ENCODE results near the gene SEBOX.

SEBOX gene

GRCh38 chr17:28394337-28395116 is 29.5 kb upstream of the SEBOX start:
- DNase-seq (ENCODE audit: low read depth in 4 of 4, low spot score in 1 of 4), result no peak

GRCh38 chr17:28392491-28392890 is 27.5 kb upstream of the SEBOX start:
- DNase-seq (ENCODE audit: low read depth in 4 of 4, low spot score in 1 of 4), result no peak

GRCh38 chr17:28391401-28391800 is 26.4 kb upstream of the SEBOX start:
- no peak for DNase-seq (ENCODE audit: low read depth in 4 of 4, low spot score in 1 of 4)

GRCh38 chr17:28390984-28391383 is 26.0 kb upstream of the SEBOX start:
- DNase-seq (ENCODE audit: low read depth in 4 of 4, low spot score in 1 of 4), result no peak

GRCh38 chr17:28390563-28390962 is 25.6 kb upstream of the SEBOX start:
- no peak for DNase-seq (ENCODE audit: low read depth in 4 of 4, low spot score in 1 of 4)

GRCh38 chr17:28390141-28390540 is 25.1 kb upstream of the SEBOX start:
- no peak for DNase-seq (ENCODE audit: low read depth in 4 of 4, low spot score in 1 of 4)

GRCh38 chr17:28388106-28388505 is 23.1 kb upstream of the SEBOX start:
- DNase-seq (ENCODE audit: low read depth in 4 of 4, low spot score in 1 of 4), result no peak

- DNase-seq (ENCODE audit: low read depth in 4 of 4, low spot score in 1 of 4), result no peak
Observed at GRCh38 chr17:28386391-28386790, 21.4 kb upstream of the SEBOX start.

- no peak for DNase-seq (ENCODE audit: low read depth in 4 of 4, low spot score in 1 of 4)
Observed at GRCh38 chr17:28385406-28385805, 20.4 kb upstream of the SEBOX start.

GRCh38 chr17:28385037-28385400 is 20.0 kb upstream of the SEBOX start:
- no peak for DNase-seq (ENCODE audit: low read depth in 4 of 4, low spot score in 1 of 4)

GRCh38 chr17:28384281-28385036 is 19.5 kb upstream of the SEBOX start:
- DNase-seq (ENCODE audit: low read depth in 4 of 4, low spot score in 1 of 4), result peak in 3 of 4 experiments; percentile 38 to 50 (median 45)

GRCh38 chr17:28381141-28381825 is 16.3 kb upstream of the SEBOX start:
- DNase-seq (ENCODE audit: low read depth in 4 of 4, low spot score in 1 of 4), result no peak

- DNase-seq (ENCODE audit: low read depth in 4 of 4, low spot score in 1 of 4), result no peak
Observed at GRCh38 chr17:28379814-28380801, 15.1 kb upstream of the SEBOX start.

GRCh38 chr17:28372945-28373274 is 7.9 kb upstream of the SEBOX start:
- no peak for DNase-seq (ENCODE audit: low read depth in 4 of 4, low spot score in 1 of 4)

- no peak for DNase-seq (ENCODE audit: low read depth in 4 of 4, low spot score in 1 of 4)
Observed at GRCh38 chr17:28372203-28372944, 7.4 kb upstream of the SEBOX start.

- peak; percentile 54 to 89 (median 69) for DNase-seq (ENCODE audit: low read depth in 4 of 4, low spot score in 1 of 4)
Observed at GRCh38 chr17:28371245-28372202, 6.5 kb upstream of the SEBOX start, which contains the start of gene SARM1. SARM1 (plus strand) TSS chr17:28371694; CDS start chr17:28372033, 339 bp downstream.

- DNase-seq (ENCODE audit: low read depth in 4 of 4, low spot score in 1 of 4), result no peak
Observed at GRCh38 chr17:28370744-28371103, 5.7 kb upstream of the SEBOX start.

GRCh38 chr17:28370035-28370743 is 5.2 kb upstream of the SEBOX start, which contains the start of gene VTN:
VTN (minus strand) TSS chr17:28370307; CDS start chr17:28370203, 104 bp downstream.
- no peak for DNase-seq (ENCODE audit: low read depth in 4 of 4, low spot score in 1 of 4)

Measured in stimulated activated CD4-positive, alpha-beta T cell treated with anti-CD3 and anti-CD28 coated beads, Interleukin-1b, Interleukin-23, amount 100 ng/mL, for 24 hours (primary cell).